Endometrium (tissue), 2 donors: ENCODE data around the gene C3AR1.
A peak's percentile ranks its signal among the peaks of the same experiment; 100 is the strongest.
"Not testable (repeated sequence)": the region's sequence is repeated elsewhere in the genome, so short reads cannot be mapped to it uniquely, and the experiment has no call there.

ENCODE experiments used
- FAIRE-seq: peaks from 2 replicates; lab custom pipeline; 2012; peaks lifted over from hg19 to GRCh38; lab: Jason Lieb, UNC
- donor health status: control.
- donor health status: control.

C3AR1 gene

DNA sequence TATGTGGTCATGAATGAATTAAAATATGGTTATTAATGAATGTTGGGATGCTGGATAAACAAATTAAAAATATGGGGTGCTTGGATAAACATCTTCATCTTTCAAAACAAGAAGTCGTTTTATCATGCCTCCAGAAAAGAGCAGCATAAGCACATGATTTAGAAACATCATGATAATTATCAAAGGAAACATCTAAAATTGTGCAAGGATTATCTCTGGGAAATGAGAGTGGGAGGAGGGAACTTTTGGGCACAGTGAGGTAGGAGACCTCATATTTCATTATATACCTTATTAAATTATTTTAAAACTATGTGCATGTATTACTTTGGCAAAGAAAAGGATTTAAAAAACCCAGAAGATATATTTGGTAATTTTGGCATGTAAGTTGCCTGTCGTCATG, 8.9 kb downstream of the C3AR1 start:
- no peak for FAIRE-seq

GRCh38 chr12:8054816-8055215, 11.3 kb downstream of the C3AR1 start:
- no peak for FAIRE-seq

GRCh38 chr12:8052679-8053078, 13.5 kb downstream of the C3AR1 start:
- no peak for FAIRE-seq

GRCh38 chr12:8050600-8051250, 15.4 kb downstream of the C3AR1 start:
- no peak for FAIRE-seq

DNA sequence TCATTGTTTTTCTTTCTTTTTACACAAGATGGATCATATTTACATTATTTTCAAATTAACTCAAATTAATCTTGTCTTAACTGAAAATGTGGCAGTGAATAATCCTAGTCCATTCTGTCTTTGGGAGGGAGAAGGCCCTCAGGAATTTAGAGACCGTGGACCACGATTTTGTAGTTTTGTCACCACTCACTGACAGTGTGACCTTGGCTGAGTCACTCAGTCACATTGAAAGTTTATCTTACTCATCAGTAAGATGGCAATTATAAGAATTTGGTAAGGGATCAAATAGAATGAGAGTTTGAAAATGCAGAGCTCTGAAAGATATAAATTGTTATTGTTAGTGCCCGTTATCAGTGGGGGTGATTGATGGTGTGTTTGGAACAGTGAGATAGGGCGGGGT, 17.3 kb downstream of the C3AR1 start:
- FAIRE-seq = no peak

DNA sequence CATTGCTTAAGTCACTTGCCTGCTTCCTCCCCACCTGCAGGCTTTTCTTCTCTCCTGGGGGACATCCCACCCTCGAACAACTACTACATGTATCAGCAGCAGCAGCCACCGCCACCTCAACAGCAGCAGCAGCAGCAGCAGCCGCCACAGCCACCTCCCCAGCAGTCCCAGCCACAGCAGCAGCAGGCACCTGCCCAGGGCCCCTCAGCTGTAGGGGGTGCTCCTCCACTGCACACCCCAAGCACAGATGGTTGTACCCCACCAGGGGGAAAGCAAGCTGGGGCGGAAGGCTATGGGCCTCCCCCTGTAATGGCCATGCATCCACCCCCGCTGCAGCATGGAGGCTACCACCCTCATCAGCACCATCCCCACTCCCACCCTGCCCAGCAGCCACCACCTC, 18.3 kb downstream of the C3AR1 start:
- FAIRE-seq = no peak

GRCh38 chr12:8045952-8046944, 19.9 kb downstream of the C3AR1 start:
- peak; percentile 78 for FAIRE-seq

DNA sequence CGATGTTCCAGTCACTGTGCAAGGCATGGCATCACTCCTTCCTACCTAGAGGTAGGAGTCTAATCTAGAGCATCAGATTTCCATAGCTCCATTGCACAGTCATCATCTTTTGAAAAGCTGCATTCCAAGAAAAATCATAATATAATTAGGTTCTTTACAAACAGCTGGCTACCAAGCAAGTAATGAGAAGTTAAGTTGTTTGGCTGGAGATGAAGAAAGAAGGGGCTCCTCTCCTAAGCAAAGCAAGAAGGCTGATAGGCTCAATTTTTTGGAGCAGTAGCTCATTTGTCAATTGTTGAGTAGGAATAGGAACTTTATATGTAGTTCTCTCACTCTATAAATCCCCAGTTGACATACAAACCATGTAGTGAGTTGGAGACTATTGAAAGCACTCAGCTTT, 25.4 kb downstream of the C3AR1 start:
- FAIRE-seq = no peak

DNA sequence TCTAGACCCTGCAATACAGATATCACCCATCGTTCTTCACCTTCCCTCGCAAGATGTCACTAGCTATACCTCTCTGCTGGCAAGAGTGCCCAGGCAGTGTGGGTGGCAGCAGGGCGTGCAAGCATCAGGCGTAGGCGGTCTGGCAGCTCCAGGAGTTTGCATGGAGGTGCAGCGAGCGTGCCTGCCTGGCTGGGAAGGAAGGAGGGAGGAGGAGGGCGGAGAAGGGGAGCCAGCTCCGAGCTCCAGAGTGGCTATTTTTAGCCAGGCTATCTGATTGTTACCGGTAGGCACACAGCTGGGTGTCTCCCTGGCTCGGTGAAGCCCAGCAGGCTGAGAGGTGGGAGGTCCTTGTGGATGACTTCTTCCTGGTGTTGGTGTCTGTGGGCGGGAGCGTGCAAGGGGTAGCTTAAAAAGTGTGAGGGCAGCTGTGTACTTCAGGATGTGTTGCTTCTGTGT, 27.5 kb downstream of the C3AR1 start:
- no peak for FAIRE-seq

- no peak for FAIRE-seq
Observed at GRCh38 chr12:8037947-8038346, 28.2 kb downstream of the C3AR1 start.

DNA sequence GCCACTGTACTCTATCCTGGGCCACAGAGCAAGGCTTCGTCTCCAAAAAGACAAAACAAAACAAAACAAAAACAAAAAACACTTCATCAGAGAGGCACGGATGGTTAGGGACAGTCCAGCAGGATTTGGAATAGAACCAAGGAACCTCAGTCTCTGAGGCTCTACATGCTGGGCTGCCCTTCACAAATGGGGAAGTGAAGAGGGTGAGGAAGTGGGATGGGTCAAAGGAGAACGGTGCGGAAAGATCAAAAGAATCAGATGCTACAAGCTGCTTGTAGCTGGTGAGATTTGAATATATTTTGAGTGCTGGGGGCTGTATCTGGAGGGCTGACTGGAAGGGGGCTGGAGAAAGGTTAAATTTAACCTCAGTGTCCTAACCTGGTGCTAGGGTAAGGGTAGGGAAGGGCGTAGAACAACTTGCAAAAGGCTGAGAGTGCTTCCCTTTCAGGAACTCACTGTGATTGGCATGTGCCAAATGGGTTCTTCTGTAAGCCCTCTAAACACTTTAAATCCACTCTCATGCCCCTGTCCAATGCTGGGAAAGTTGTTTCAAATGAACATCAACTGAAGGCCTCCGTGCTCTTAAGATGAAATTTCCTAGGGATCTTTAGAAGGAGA, 29.0 kb downstream of the C3AR1 start:
- FAIRE-seq = no peak

GRCh38 chr12:8036346-8036745, 29.8 kb downstream of the C3AR1 start:
- no peak for FAIRE-seq

DNA sequence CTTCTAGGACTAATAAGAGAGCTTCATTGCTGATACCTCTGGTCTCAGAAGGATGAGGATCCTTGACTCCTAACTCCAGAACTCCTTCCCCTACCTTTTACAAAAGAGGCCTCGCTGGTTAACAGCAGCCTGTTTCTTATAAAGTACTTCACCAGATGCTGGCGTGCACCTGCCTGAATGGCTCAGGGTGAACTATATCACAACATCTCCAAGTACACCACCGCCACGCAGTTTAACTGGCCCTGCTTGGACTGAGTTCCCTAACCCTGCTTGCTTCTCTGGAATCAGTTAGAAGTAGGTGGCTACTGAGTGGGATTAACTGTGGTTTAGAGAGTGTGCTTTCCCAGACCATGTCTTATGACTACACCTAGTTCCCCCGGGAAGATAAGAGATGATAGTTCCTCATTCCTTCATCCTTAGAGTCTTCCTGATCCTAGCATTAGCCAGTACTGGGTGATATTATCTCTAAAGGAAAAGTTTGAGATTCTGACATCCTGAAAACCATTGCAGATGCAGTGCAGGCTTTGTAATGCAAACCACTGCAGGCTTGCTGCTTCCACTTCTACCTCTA, 30.6 kb downstream of the C3AR1 start:
- FAIRE-seq = no peak

DNA sequence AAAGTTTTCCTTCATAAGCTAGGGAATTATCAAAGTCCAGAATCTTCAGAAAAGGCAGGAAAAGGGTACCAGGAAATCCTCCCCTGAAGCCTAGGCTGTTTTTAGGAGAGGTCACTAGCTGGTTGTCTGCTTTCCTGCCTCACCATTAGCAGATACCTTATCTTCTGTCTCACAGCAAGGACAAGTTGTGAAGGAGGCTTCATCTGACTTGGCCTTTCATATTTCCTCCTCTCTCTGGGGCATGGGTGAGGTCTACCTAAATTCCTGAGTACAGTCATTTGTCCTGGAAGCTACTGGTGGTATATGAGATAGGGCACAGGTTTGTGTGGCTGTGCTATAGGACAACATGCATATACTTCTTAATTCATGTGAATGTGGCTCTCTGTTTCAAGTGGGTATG, 31.4 kb downstream of the C3AR1 start:
- no peak for FAIRE-seq

GRCh38 chr12:8033153-8034044, 32.8 kb downstream of the C3AR1 start:
- FAIRE-seq = no peak

- FAIRE-seq = no peak
Observed at GRCh38 chr12:8032242-8033152, 33.7 kb downstream of the C3AR1 start, which contains the start of gene FOXJ2. Gene FOXJ2, plus strand, starts transcription at chr12:8032716. Its CDS starts 7,117 bp downstream, at chr12:8039833.

- no peak for FAIRE-seq
Observed at GRCh38 chr12:8031872-8032241, 34.3 kb downstream of the C3AR1 start.

DNA sequence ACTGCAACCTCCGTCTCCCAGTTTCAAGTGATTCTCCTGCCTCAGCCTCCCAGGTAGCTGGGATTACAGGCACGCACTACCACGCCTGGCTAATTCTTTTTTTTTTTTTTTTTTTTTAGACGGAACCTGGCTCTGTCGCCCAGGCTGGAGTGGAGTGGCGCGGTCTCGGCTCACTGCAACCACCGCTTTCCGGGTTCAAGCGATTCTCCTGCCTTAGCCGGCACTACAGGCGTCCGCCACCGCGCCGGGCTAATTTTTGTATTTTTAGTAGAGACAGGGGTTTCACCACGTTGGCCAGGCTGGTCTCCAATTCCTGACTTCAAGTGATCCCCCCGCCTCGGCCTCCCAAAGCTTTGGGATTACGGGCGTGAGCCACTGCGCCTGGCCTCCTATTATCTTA, 35.1 kb downstream of the C3AR1 start:
- not testable (repeated sequence) for FAIRE-seq

- FAIRE-seq = no peak
Observed at GRCh38 chr12:8030189-8030588, 36.0 kb downstream of the C3AR1 start.

GRCh38 chr12:8028267-8028666, 37.9 kb downstream of the C3AR1 start:
- no peak for FAIRE-seq
